ENCODE measurements around the gene PGM1. TPM values are rescaled to one million over a fixed set of nuclear protein-coding genes. Genes with fewer than 3 reads are reported as not detected.
A peak's percentile ranks its signal among the peaks of the same experiment; 100 is the strongest.

Gene PGM1
- total RNA-seq, 1 experiment from 2014 or later, result 19.8 TPM

DNA sequence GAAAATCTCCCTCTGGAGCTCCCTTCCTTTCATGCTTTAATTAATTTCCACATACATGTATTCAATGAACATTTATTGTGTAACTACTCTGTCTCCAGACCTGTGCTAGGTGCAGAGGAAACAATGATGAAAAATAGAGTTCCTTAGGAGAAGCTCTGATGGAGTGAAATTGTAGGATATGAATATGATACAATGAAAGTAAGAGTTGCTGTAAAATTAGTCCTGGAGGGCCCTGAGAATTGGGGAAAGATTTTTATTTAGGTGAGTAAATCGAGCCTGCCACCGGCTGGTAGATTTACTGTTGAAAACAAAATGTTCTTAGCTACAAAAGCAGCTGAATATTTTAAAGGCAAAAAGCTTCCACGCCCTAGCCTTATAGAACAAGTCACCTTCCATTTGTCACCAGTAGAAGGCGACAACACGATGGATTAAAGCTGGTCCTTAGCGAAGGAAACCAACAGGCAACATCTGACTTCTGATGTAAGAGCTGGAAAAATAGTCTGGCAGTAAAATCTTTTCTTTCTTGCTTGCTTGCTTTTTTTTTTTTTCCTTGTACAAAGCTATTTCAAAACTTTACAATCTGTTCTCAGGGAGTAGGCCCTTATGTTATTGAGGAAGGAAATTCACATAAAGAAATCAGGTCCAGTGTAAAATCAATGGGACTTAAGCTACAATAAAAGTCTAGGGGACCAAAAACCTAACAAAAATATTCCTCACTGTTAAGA, 98.7 kb downstream of the PGM1 start:
- Histone ChIP-seq H3K4me3 (no peak overlapping the region), H3K36me3 (no peaks in the 10 kb centered on the region), H3K9me3 (no peaks in the 10 kb centered on the region), H3K27me3 (no peaks in the 10 kb centered on the region)
- DNase-seq, result peak; percentile 47

DNA sequence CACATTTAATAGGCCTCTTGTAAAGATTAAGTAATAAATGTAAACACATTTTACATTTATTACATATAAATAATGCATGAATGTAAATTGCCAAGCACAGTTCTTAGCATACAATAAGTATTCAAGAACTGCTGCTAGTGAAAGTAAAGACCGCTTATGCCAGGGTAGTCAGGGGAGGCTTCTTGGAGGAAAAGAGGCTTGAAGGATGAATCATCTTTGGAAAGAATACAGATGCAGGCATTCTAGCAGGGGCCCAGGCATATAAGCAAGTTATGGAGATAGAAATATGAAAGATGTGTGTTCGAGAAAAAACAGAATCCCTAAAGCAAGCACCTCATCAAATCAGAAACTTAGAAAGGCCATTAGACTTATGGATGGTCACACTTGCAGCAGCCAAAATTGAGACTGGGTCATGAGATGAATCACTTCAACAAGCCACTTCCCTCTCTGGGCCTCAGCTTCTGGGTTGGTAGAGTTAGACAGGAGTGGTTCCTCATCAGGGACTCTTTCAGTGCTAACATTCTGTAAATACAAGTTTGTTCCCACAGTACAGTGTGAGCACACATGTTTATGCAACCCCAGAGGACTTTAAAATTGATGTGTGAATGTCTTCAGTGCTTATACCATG, 100.8 kb downstream of the PGM1 start:
- no peak overlapping the region for H3K4me3 ChIP-seq
- no peaks in the 10 kb centered on the region for H3K36me3 ChIP-seq
- no peaks in the 10 kb centered on the region for H3K9me3 ChIP-seq
- DNase-seq, result no peak
- no peaks in the 10 kb centered on the region for H3K27me3 ChIP-seq

DNA sequence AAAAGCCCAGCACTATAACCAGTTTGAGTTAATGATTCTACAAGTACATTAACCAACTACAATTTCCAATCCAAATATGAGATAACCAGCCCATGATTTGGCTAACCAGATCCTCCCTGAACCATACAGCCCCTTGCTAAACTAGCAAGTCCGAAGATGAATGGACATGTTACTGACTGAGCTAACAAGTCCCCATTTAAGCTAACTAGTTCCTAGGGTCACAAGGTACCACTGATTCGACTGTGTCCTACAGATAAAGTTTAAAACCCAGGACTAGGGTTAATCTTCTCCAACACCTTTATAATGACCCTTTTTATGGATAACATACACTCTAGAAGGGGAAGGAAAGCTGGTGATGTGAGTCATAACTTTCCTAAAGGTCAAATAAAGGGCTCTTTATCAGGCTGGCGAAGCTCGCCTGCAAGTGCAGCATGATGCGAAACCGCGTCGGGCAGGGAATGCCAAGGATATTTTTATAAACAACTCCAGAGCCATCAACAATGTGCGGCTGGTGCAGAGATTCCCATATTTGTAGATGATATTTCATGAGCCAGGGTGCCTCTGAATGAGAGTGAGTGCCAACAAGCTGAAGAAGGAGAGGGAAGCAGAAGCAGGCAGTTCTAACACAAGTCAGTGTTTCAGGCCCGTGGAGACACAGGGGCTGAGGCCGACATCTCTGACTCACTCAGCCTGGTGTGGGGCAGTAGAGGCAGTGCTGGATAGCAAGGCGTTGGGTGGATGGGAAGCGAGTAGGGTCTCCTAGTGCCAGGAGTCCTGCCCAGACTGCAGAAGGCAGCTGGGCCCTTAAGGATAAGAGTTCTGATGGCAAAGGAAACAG, 105.0 kb downstream of the PGM1 start:
- no peak overlapping the region for H3K4me3 ChIP-seq
- no peak for DNase-seq
- H3K27me3 ChIP-seq, result no peaks in the 10 kb centered on the region
- no peaks in the 10 kb centered on the region for H3K36me3 ChIP-seq
- H3K9me3 ChIP-seq, result no peaks in the 10 kb centered on the region

DNA sequence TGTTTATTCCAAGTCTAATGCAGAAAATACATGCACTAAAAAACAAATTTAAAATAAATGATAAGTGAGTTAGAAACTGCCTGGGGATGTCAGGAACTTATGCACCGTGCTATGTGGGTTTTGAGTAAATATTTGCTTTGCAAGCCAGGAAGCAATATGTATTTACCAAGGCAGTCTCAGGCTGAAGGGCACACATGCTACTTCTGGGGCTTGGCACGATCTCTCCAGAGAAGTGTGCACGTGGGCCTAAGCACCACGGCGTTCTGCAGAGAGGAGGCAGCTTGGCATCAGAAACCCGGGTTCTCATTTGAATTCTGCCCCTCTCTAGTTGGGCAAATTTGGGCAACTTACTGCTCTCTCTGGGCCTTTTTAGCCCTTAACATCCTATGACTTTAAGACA, 108.0 kb downstream of the PGM1 start:
- no peaks in the 10 kb centered on the region for H3K9me3 ChIP-seq
- no peak for DNase-seq
- H3K4me3 ChIP-seq, result no peak overlapping the region
- no peaks in the 10 kb centered on the region for H3K27me3 ChIP-seq
- no peaks in the 10 kb centered on the region for H3K36me3 ChIP-seq

DNA sequence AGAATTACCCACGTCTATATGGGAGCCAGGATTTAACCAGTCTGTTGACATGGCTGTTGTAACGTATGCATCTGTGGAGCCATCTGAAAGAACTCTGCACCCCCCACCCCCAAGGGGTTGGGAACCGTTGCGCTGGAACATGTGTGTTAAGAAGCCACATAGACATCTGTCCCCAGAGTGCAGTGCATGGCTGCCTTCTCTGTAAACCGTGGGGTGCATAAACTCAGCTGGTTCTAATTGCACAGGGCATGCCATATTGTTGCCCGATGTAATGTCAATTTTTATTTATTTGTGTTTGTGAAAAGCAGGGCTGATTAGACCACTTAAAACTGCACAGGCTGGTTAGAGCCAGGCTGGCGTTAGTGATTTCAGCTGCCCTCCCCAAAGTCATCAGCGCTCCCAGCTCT, 110.5 kb downstream of the PGM1 start:
- Histone ChIP-seq H3K9me3 (no peaks in the 10 kb centered on the region), H3K27me3 (no peaks in the 10 kb centered on the region), H3K4me3 (no peak overlapping the region), H3K36me3 (no peaks in the 10 kb centered on the region)
- DNase-seq, result no peak

DNA sequence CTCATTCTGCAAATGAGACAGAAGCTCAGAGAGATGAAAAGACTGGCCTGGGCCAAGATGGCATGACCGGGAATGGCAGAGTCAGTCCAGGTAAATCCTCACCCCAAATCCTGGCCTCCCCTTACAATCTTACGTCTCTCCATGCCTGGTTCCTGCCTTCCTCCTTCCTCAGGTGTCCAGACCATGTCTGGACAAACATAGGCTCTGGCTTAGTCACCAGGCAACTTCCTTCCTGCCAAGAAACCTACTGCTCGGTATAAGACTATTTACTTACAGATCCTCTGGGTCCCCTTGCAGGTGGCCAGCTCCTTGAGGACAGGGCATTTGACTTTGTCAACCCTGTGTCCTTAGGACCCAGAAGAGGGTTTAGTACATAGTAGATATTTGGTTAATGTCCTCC, 111.2 kb downstream of the PGM1 start:
- Histone ChIP-seq H3K9me3 (no peaks in the 10 kb centered on the region), H3K27me3 (no peaks in the 10 kb centered on the region), H3K36me3 (no peaks in the 10 kb centered on the region), H3K4me3 (no peak overlapping the region)
- no peak for DNase-seq

DNA sequence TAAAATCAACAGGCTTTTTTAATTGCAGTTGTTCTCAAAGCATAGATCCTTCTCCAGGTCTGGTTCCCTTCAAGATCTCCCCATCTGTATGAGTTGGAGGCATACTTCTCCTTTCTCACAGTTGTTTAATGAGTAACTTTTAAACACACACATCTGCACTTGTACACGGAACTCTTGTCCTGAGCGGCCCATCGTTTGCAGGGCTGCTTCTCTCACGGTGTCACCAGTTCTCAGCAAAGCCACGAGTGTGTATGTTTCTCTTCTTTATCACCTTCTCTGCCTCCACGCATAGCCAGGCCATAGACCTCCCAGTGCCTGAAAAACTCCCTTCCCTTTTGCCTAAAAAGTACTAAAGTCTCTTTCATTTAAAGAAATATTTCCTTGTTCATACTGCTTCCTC, 111.9 kb downstream of the PGM1 start:
- no peaks in the 10 kb centered on the region for H3K9me3 ChIP-seq
- DNase-seq, result no peak

DNA sequence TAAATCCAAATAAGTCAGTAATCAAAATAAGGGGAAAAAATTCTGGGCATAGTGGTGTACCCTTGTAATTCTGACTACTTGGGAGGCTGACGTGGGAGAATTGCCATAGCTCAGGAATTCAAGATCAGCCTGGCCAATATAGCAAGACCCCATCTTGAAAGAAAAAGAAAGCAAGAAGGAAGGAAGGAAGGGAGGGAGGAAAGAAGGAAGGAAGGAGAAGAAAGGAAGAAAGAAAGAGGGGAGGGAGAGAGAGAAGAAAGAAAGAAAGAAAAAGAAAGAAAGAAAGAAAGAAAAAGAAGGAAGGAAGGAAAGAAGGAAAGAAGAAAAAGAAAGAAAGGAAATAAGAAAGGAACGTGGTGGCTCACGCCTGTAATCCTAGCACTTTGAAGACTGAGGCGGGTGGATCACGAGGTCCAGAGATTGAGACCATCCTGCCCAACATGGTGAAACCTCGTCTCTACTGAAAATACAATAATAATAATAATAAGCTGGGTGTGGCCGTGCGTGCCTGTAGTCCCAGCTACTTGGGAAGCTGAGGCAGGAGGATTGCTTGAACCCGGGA, 116.1 kb downstream of the PGM1 start:
- H3K9me3 ChIP-seq, result no peaks in the 10 kb centered on the region
- H3K27me3 ChIP-seq, result no peaks in the 10 kb centered on the region
- no peak for DNase-seq
- no peak overlapping the region for H3K4me3 ChIP-seq
- no peaks in the 10 kb centered on the region for H3K36me3 ChIP-seq

More for the DNA sequence above, 111.9 kb downstream of the PGM1 start:
- no peaks in the 10 kb centered on the region for H3K27me3 ChIP-seq
- no peak overlapping the region for H3K4me3 ChIP-seq
- no peaks in the 10 kb centered on the region for H3K36me3 ChIP-seq

Other genes with a start within 250 kb of the PGM1 start
- 10.4 and 16.3 TPM in 2 replicates for gene ALG6, start 225.8 kb upstream of the PGM1 start, total RNA-seq (2014; rRNA removed; shearing (Covaris generic); ENCODE audit: low replicate concordance)
- 36.7 and 45.7 TPM in 2 replicates for gene ITGB3BP, start 70.2 kb upstream of the PGM1 start, total RNA-seq (2014; rRNA removed; shearing (Covaris generic); ENCODE audit: low replicate concordance)
- 2.5 and 19.0 TPM in 2 replicates for gene EFCAB7, start 69.9 kb upstream of the PGM1 start, total RNA-seq (2014; rRNA removed; shearing (Covaris generic); ENCODE audit: low replicate concordance)
- 1.4 and 2.3 TPM in 2 replicates for gene ROR1, start 180.6 kb downstream of the PGM1 start, total RNA-seq (2014; rRNA removed; shearing (Covaris generic); ENCODE audit: low replicate concordance)

Data from MG63 (cell line).